DND-41 (cell line): ENCODE data around the gene SHISA9.

Experiments used
- ATAC-seq: fragments of 200-7000 bp; cut with Tn5 transposase; 3 replicates; pipeline ENCODE4 v1.9.1; 2021; ENCODE audit warnings: low read depth; ENCODE audit not compliant: insufficient read depth
- DNase-seq: peaks from one replicate; pipeline ENCODE4 v3.0.0-alpha.2; 2020
- H2AFZ ChIP-seq: 2 replicates; pipeline ENCODE4 v1.6.0; 2012; ENCODE audit warnings: low read depth, low read length
- H3K27ac ChIP-seq: 2 replicates; pipeline ENCODE4 v1.5.1; 2012; ENCODE audit warnings: low read length, inconsistent platforms
- H3K27me3 ChIP-seq: fragments of 200-600 bp; sonication (generic); 2 replicates; pipeline ENCODE4 v1.6.0; 2012; ENCODE audit warnings: low read length, mild to moderate bottlenecking, inconsistent platforms; ENCODE audit not compliant: insufficient read depth, poor library complexity
- H3K36me3 ChIP-seq: 2 replicates; pipeline ENCODE4 v1.5.1; 2012; ENCODE audit warnings: low read length, inconsistent platforms; ENCODE audit not compliant: insufficient read depth
- H3K4me1 ChIP-seq: 2 replicates; pipeline ENCODE4 v1.5.1; 2012; ENCODE audit warnings: mild to moderate bottlenecking, low read length; ENCODE audit not compliant: insufficient read depth
- H3K4me2 ChIP-seq: 2 replicates; pipeline ENCODE4 v1.6.0; 2012; ENCODE audit warnings: mild to moderate bottlenecking, moderate library complexity, low read length, inconsistent platforms; ENCODE audit not compliant: insufficient read depth
- H3K4me3 ChIP-seq, 2 experiments: fragments of 200-600 bp in 1 of 2; shearing (Covaris generic) in 1 of 2; 2 replicates each; pipeline ENCODE4 v1.5.1; 2012 to 2016; ENCODE audit warnings: inconsistent platforms in 2 of 2, low read length in 2 of 2, mild to moderate bottlenecking in 2 of 2, low read depth in 1 of 2, moderate library complexity in 1 of 2
- H3K79me2 ChIP-seq: 2 replicates; pipeline ENCODE4 v1.6.0; 2012; ENCODE audit warnings: low read length, inconsistent platforms; ENCODE audit not compliant: insufficient read depth
- H3K9ac ChIP-seq: 2 replicates; pipeline ENCODE4 v1.6.0; 2012; ENCODE audit warnings: low read depth, mild to moderate bottlenecking, inconsistent platforms, low read length, moderate library complexity
- H3K9me3 ChIP-seq: 2 replicates; pipeline ENCODE4 v1.5.1; 2012; ENCODE audit warnings: low read length, moderate library complexity, mild to moderate bottlenecking, inconsistent platforms; ENCODE audit not compliant: insufficient read depth, severe bottlenecking
- H4K20me1 ChIP-seq: 2 replicates; pipeline ENCODE4 v1.6.0; 2012; ENCODE audit warnings: low read length; ENCODE audit not compliant: insufficient read depth
- EZH2 ChIP-seq: IDR thresholded peaks from 3 replicates; pipeline ENCODE4 v1.6.1; 2012; ENCODE audit warnings: borderline replicate concordance, low read depth, mild to moderate bottlenecking, moderate library complexity, low read length, inconsistent platforms; ENCODE audit not compliant: severe bottlenecking
- TF ChIP-seq, protein P1 (sequence below): IDR thresholded peaks from 2 replicates; pipeline ENCODE4 v1.5.1; 2012; ENCODE audit warnings: borderline replicate concordance, low read length, moderate library complexity, mild to moderate bottlenecking; ENCODE audit not compliant: poor library complexity, severe bottlenecking; ENCODE audit errors: extremely low read depth

SHISA9 gene

GRCh38 chr16:12900599-12901203, 697 bp upstream of the SHISA9 start:
- Histone ChIP-seq H2AFZ (no peak overlapping the region), H3K9me3 (no peaks in the 10 kb centered on the region), H3K4me2 (no peak overlapping the region), H3K4me3 (no peak overlapping the region), H3K9ac (no peak overlapping the region), H3K79me2 (no peaks in the 10 kb centered on the region), H3K36me3 (no peaks in the 10 kb centered on the region), H4K20me1 (no peaks in the 10 kb centered on the region), H3K27me3 (no peaks in the 10 kb centered on the region), H3K27ac (no peak overlapping the region), H3K4me1 (no peaks in the 10 kb centered on the region)
- TF ChIP-seq, protein P1, sequence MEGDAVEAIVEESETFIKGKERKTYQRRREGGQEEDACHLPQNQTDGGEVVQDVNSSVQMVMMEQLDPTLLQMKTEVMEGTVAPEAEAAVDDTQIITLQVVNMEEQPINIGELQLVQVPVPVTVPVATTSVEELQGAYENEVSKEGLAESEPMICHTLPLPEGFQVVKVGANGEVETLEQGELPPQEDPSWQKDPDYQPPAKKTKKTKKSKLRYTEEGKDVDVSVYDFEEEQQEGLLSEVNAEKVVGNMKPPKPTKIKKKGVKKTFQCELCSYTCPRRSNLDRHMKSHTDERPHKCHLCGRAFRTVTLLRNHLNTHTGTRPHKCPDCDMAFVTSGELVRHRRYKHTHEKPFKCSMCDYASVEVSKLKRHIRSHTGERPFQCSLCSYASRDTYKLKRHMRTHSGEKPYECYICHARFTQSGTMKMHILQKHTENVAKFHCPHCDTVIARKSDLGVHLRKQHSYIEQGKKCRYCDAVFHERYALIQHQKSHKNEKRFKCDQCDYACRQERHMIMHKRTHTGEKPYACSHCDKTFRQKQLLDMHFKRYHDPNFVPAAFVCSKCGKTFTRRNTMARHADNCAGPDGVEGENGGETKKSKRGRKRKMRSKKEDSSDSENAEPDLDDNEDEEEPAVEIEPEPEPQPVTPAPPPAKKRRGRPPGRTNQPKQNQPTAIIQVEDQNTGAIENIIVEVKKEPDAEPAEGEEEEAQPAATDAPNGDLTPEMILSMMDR = no peak
- no peak for TF ChIP-seq EZH2
- ATAC-seq = no peak
- no peak for DNase-seq

GRCh38 chr16:12901204-12901596, 198 bp upstream of the SHISA9 start:
- Histone ChIP-seq H2AFZ (no peak overlapping the region), H3K79me2 (no peaks in the 10 kb centered on the region), H3K9ac (no peak overlapping the region), H3K36me3 (no peaks in the 10 kb centered on the region), H3K9me3 (no peaks in the 10 kb centered on the region), H3K4me3 (no peak overlapping the region), H3K4me2 (no peak overlapping the region), H4K20me1 (no peaks in the 10 kb centered on the region), H3K27ac (no peak overlapping the region), H3K27me3 (no peaks in the 10 kb centered on the region), H3K4me1 (no peaks in the 10 kb centered on the region)
- TF ChIP-seq, protein P1 = no peak
- no peak for TF ChIP-seq EZH2
- DNase-seq = no peak
- ATAC-seq = no peak

DNA sequence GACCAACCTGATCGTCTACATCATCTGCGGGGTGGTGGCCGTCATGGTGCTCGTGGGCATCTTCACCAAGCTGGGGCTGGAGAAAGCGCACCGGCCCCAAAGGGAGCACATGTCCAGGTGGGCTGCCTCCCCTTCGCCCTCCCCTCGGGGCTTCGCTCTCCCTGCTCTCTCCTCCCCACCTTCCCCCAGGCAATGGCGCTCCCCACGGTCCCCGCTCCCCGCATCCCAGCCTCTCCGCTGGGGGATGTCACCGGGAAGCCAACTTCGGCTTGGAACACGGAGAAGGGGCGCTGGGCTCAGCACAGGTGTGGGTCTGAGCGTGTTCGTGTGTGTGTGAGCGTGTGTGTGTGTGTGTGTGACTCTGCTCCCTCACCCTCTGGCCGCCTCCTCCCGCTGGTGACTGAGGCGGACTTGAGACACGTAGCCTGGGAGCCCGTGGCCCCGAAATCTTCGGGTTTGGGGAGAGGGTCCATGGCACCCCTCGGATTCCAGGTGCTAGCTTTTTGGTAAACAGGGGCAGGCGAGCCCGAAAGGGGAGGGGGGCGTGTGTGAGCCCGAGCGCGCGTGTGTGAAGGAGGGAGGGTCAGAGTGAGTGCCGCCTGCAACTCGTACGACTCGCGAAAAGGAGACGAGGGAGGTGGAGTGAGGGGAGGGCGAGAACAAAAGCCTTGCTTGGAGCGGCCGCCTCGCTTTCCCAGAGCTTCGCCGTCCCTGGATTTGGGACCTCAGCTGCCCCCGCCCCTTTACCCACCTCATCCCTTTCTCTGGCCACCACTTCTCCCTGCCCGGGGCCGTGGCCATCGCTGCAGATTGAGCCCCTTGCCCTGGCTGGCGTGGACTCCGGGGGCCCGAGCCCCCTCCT, 1.3 kb downstream of the SHISA9 start:
- H3K9me3 ChIP-seq = no peaks in the 10 kb centered on the region
- ATAC-seq (no peak), DNase-seq (no peak)
- H3K36me3 ChIP-seq = no peaks in the 10 kb centered on the region
- H3K9ac ChIP-seq = no peak overlapping the region
- H4K20me1 ChIP-seq = no peaks in the 10 kb centered on the region
- H3K4me3 ChIP-seq = no peak overlapping the region
- no peaks in the 10 kb centered on the region for H3K27me3 ChIP-seq
- H2AFZ ChIP-seq = no peak overlapping the region
- no peaks in the 10 kb centered on the region for H3K4me1 ChIP-seq
- no peak for TF ChIP-seq EZH2
- TF ChIP-seq, protein P1 = no peak
- H3K79me2 ChIP-seq = no peaks in the 10 kb centered on the region
- no peak overlapping the region for H3K4me2 ChIP-seq
- H3K27ac ChIP-seq = no peak overlapping the region
